Fibroblast of lung (primary cell): Measurements from ENCODE around the gene KCNE2.
A peak's percentile ranks its signal among the peaks of the same experiment; 100 is the strongest.

Experiments
- CTCF ChIP-seq, 2 donors: IDR thresholded peaks in 1 of 2; conservative IDR thresholded peaks in 1 of 2; 1 replicate in 1 of 2; 2 replicates in 1 of 2; pipeline ENCODE4 v1.5.1; 2011 to 2012; ENCODE audit warnings: low read length in 2 of 2, control low read depth in 1 of 2, inconsistent platforms in 1 of 2, low read depth in 1 of 2, mild to moderate bottlenecking in 1 of 2
- EZH2 ChIP-seq: IDR thresholded peaks from 2 replicates; pipeline ENCODE4 v1.5.1; 2012; ENCODE audit warnings: low read length, control low read depth, mild to moderate bottlenecking; ENCODE audit errors: missing control alignments

- TF ChIP-seq CTCF (conservative IDR thresholded peaks at IDR 0.05 in 1 of 2, IDR thresholded peaks at IDR 0.05 in 1 of 2; ENCODE audit: low read depth in 1 of 2, low read length in 2 of 2) (peak; percentile 77 to 93), EZH2 (no peak)
Observed at GRCh38 chr21:34367320-34367935, 3.6 kb downstream of the KCNE2 start.
